Measurements from ENCODE around the gene SH3TC1. TPM values are rescaled to one million over a fixed set of nuclear protein-coding genes. Genes with fewer than 3 reads are reported as not detected.
A peak's percentile ranks its signal among the peaks of the same experiment; 100 is the strongest.

SH3TC1 gene
- total and polyA plus RNA-seq, 9 donors = 6.8 to 21.3 (median 9.8) TPM

- Histone ChIP-seq H3K27ac (ENCODE audit: low read length) (no peak overlapping the region), H3K36me3 (ENCODE audit: control insufficient read depth, insufficient read depth, low read length) (no peaks in the 10 kb centered on the region), H3K4me3 (ENCODE audit: low read length) (no peak overlapping the region), H3K27me3 (ENCODE audit: control insufficient read depth, insufficient read depth, low read length) (peaks cover 10% of the 10 kb centered on the region), H3K4me1 (ENCODE audit: control insufficient read depth, insufficient read depth, low read length) (peaks cover 82% of the 10 kb centered on the region), H3K9me3 (replicated peaks; ENCODE audit: control insufficient read depth, low read depth, low read length) (no peaks in the 10 kb centered on the region)
- DNase-seq = no peak
- WGBS (ENCODE audit: insufficient coverage) = 70% methylated on average over 10 of the region's 13 CpGs
Observed at GRCh38 chr4:8197521-8197920, 1.6 kb upstream of the SH3TC1 start.

GRCh38 chr4:8198206-8198905, 734 bp upstream of the SH3TC1 start:
- peaks cover 85% of the 10 kb centered on the region for H3K4me1 ChIP-seq (ENCODE audit: control insufficient read depth, insufficient read depth, low read length)
- no peak for DNase-seq
- H3K27me3 ChIP-seq (ENCODE audit: control insufficient read depth, insufficient read depth, low read length) = peaks cover 10% of the 10 kb centered on the region
- no peaks in the 10 kb centered on the region for H3K36me3 ChIP-seq (ENCODE audit: control insufficient read depth, insufficient read depth, low read length)
- H3K4me3 ChIP-seq (ENCODE audit: low read length) = no peak overlapping the region
- H3K9me3 ChIP-seq (replicated peaks; ENCODE audit: control insufficient read depth, low read depth, low read length) = no peaks in the 10 kb centered on the region
- peak overlapping the region; percentile 89 for H3K27ac ChIP-seq (ENCODE audit: low read length)
- WGBS (ENCODE audit: insufficient coverage) = 63% methylated on average over 14 of the region's 17 CpGs

- no peaks in the 10 kb centered on the region for H3K9me3 ChIP-seq (replicated peaks; ENCODE audit: control insufficient read depth, low read depth, low read length)
- H3K27ac ChIP-seq (ENCODE audit: low read length) = peak overlapping the region; percentile 89
- DNase-seq = no peak
- H3K27me3 ChIP-seq (ENCODE audit: control insufficient read depth, insufficient read depth, low read length) = peaks cover 4% of the 10 kb centered on the region
- WGBS (ENCODE audit: insufficient coverage) = 71% methylated on average over 26 of the region's 26 CpGs
- H3K4me1 ChIP-seq (ENCODE audit: control insufficient read depth, insufficient read depth, low read length) = peaks cover 83% of the 10 kb centered on the region
- H3K4me3 ChIP-seq (ENCODE audit: low read length) = peak overlapping the region; percentile 39
- no peaks in the 10 kb centered on the region for H3K36me3 ChIP-seq (ENCODE audit: control insufficient read depth, insufficient read depth, low read length)
Observed at GRCh38 chr4:8199594-8200301, 658 bp downstream of the SH3TC1 start.

- DNase-seq = peak; percentile 68
- H3K27ac ChIP-seq (ENCODE audit: low read length) = peak overlapping the region; percentile 89
- no peaks in the 10 kb centered on the region for H3K36me3 ChIP-seq (ENCODE audit: control insufficient read depth, insufficient read depth, low read length)
- H3K9me3 ChIP-seq (replicated peaks; ENCODE audit: control insufficient read depth, low read depth, low read length) = no peaks in the 10 kb centered on the region
- peak overlapping the region; percentile 39 for H3K4me3 ChIP-seq (ENCODE audit: low read length)
- peaks cover 77% of the 10 kb centered on the region for H3K4me1 ChIP-seq (ENCODE audit: control insufficient read depth, insufficient read depth, low read length)
- 43% methylated on average over 28 of the region's 30 CpGs for WGBS (ENCODE audit: insufficient coverage)
- peaks cover 4% of the 10 kb centered on the region for H3K27me3 ChIP-seq (ENCODE audit: control insufficient read depth, insufficient read depth, low read length)
Observed at GRCh38 chr4:8200302-8200975, 1.3 kb downstream of the SH3TC1 start.

GRCh38 chr4:8201321-8201781, 2.3 kb downstream of the SH3TC1 start:
- peak overlapping the region; percentile 35 for H3K27ac ChIP-seq (ENCODE audit: low read length)

GRCh38 chr4:8202108-8203051, 3.3 kb downstream of the SH3TC1 start:
- Histone ChIP-seq H3K4me3 (ENCODE audit: low read length) (peak overlapping the region; percentile 5), H3K9me3 (replicated peaks; ENCODE audit: control insufficient read depth, low read depth, low read length) (no peaks in the 10 kb centered on the region), H3K36me3 (ENCODE audit: control insufficient read depth, insufficient read depth, low read length) (no peaks in the 10 kb centered on the region), H3K27me3 (ENCODE audit: control insufficient read depth, insufficient read depth, low read length) (peaks cover 7% of the 10 kb centered on the region), H3K27ac (ENCODE audit: low read length) (no peak overlapping the region), H3K4me1 (ENCODE audit: control insufficient read depth, insufficient read depth, low read length) (peaks cover 63% of the 10 kb centered on the region)
- WGBS (ENCODE audit: insufficient coverage) = 76% methylated on average over 9 of the region's 21 CpGs
- no peak for DNase-seq

More at GRCh38 chr4:8201321-8201781, 2.3 kb downstream of the SH3TC1 start:
- WGBS (ENCODE audit: insufficient coverage) = 29% methylated on average over 5 of the region's 9 CpGs
- peak overlapping the region; percentile 39 for H3K4me3 ChIP-seq (ENCODE audit: low read length)
- H3K9me3 ChIP-seq (replicated peaks; ENCODE audit: control insufficient read depth, low read depth, low read length) = no peaks in the 10 kb centered on the region
- no peaks in the 10 kb centered on the region for H3K36me3 ChIP-seq (ENCODE audit: control insufficient read depth, insufficient read depth, low read length)
- peaks cover 4% of the 10 kb centered on the region for H3K27me3 ChIP-seq (ENCODE audit: control insufficient read depth, insufficient read depth, low read length)
- peaks cover 69% of the 10 kb centered on the region for H3K4me1 ChIP-seq (ENCODE audit: control insufficient read depth, insufficient read depth, low read length)
- DNase-seq = peak; percentile 49

- Histone ChIP-seq H3K4me1 (ENCODE audit: control insufficient read depth, insufficient read depth, low read length) (peaks cover 57% of the 10 kb centered on the region), H3K4me3 (ENCODE audit: low read length) (no peak overlapping the region), H3K36me3 (ENCODE audit: control insufficient read depth, insufficient read depth, low read length) (no peaks in the 10 kb centered on the region), H3K27ac (ENCODE audit: low read length) (no peak overlapping the region), H3K9me3 (replicated peaks; ENCODE audit: control insufficient read depth, low read depth, low read length) (no peaks in the 10 kb centered on the region), H3K27me3 (ENCODE audit: control insufficient read depth, insufficient read depth, low read length) (peaks cover 7% of the 10 kb centered on the region)
- 85% methylated on average over 5 of the region's 7 CpGs for WGBS (ENCODE audit: insufficient coverage)
- DNase-seq = no peak
Observed at GRCh38 chr4:8203052-8203401, 3.9 kb downstream of the SH3TC1 start.

GRCh38 chr4:8203817-8204216, 4.7 kb downstream of the SH3TC1 start:
- no peak overlapping the region for H3K27ac ChIP-seq (ENCODE audit: low read length)
- WGBS (ENCODE audit: insufficient coverage) = 56% methylated on average over 5 of the region's 10 CpGs
- H3K4me1 ChIP-seq (ENCODE audit: control insufficient read depth, insufficient read depth, low read length) = peaks cover 49% of the 10 kb centered on the region

GRCh38 chr4:8204576-8205227, 5.6 kb downstream of the SH3TC1 start:
- H3K36me3 ChIP-seq (ENCODE audit: control insufficient read depth, insufficient read depth, low read length) = peaks cover 2% of the 10 kb centered on the region
- WGBS (ENCODE audit: insufficient coverage) = 85% methylated on average over 31 of the region's 31 CpGs
- H3K27ac ChIP-seq (ENCODE audit: low read length) = no peak overlapping the region
- H3K9me3 ChIP-seq (replicated peaks; ENCODE audit: control insufficient read depth, low read depth, low read length) = no peaks in the 10 kb centered on the region
- peaks cover 43% of the 10 kb centered on the region for H3K4me1 ChIP-seq (ENCODE audit: control insufficient read depth, insufficient read depth, low read length)
- H3K4me3 ChIP-seq (ENCODE audit: low read length) = no peak overlapping the region
- DNase-seq = no peak
- peaks cover 7% of the 10 kb centered on the region for H3K27me3 ChIP-seq (ENCODE audit: control insufficient read depth, insufficient read depth, low read length)

More at GRCh38 chr4:8203817-8204216, 4.7 kb downstream of the SH3TC1 start:
- peaks cover 7% of the 10 kb centered on the region for H3K27me3 ChIP-seq (ENCODE audit: control insufficient read depth, insufficient read depth, low read length)
- peaks cover 2% of the 10 kb centered on the region for H3K36me3 ChIP-seq (ENCODE audit: control insufficient read depth, insufficient read depth, low read length)
- H3K4me3 ChIP-seq (ENCODE audit: low read length) = no peak overlapping the region
- H3K9me3 ChIP-seq (replicated peaks; ENCODE audit: control insufficient read depth, low read depth, low read length) = no peaks in the 10 kb centered on the region
- DNase-seq = no peak

Measured in muscle of leg (tissue), 11 donors.